HuH-7 (cell line): Measurements from ENCODE around the gene ALOX15B.

Experiments used
- DNase-seq: peaks from one replicate; pipeline ENCODE4 v3.0.0; 2011; ENCODE audit warnings: low spot score

ALOX15B gene

DNA sequence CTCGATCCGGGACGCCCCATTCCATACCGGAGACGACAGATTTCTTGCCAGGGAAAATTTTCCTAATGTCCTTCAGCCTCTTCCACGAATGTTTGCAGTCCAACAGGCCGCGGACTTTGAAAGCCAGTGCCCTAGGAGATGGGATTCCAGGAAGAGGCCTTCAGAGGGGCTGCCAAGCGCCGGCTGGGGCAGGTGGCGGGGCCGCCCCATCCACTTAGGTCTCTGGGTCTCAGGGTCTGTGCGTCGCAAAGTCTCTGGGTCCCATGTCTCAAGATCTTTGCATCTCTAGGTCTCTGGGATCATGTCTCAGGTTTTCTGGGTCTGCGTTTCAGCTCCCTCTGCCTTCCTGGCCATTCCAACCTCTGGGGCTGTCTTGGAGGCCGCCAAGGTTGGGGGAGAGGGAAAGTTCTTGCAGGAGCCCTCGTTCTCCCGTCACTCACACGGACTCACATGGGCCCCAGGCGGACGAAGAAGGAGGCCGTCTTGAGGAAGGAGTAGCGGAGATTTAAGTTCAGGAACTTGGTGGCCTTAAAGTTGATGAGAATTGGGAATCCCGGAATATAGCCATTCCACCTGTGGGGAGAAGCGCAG, 41.4 kb downstream of the ALOX15B start:
- DNase-seq, result no peak

GRCh38 chr17:8080799-8081219, 42.0 kb downstream of the ALOX15B start:
- DNase-seq, result no peak

DNA sequence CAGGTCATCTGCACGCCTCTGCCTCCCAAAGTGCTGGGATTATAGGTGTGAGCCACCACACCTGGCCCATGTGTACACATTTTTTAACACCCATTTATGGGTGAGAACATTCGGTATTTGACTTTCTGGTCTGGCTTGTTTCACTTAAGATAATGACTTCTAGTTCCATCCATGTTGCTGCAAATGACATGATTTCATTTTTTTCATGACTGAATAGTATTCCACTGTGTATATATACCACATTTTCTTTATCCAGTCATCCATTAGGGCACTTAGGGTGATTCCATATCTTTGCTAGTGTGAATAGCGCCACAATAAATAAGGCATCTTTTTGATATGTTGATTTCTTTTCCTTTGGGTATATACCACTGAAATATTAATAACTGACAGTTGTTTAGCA, 43.0 kb downstream of the ALOX15B start:
- DNase-seq, result no peak

DNA sequence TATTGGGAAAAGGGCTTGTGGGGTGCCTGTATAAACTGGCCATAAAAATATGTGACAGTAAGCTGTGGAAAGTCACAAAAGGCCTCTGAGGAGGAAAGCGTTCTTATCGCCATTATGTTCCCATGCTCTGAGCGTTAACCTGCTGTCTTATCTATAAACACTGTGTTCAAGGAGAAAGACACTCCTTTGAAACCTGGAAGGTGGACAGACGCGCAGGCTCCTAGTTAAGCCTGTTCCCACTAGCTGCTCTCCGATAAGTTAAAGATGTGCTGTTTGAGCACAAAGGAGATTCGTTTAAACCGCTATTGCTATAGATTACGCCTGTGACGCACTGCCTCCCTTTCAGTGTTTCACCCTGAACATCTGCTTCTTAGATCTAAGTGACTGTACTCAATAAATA, 43.4 kb downstream of the ALOX15B start:
- DNase-seq, result no peak

DNA sequence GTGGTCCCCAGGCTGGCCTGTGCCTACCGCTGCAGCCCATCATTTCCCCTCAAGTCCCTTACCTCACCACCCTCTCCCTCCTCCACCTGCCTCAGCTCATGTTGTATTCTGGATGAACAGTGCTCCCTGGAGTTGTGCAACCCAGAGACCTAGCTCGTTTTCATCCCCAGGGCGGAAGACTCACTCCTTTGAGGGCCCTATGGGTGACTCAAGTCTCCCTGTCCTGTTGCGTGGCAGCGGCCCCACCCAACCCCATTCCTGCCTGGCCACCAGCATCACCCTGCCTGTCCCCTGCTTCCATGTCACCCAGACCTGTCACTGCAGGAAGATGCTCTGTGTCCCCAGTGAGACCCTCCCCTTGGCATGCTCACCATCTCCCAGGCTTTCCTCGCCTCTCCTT, 45.4 kb downstream of the ALOX15B start:
- no peak for DNase-seq

- DNase-seq, result no peak
Observed at GRCh38 chr17:8087075-8087951, 48.5 kb downstream of the ALOX15B start, which contains the start of gene ALOX12B. Gene ALOX12B (minus strand): TSS chr17:8087716. CDS start chr17:8087442, 274 bp downstream.

- no peak for DNase-seq
Observed at GRCh38 chr17:8087952-8088230, 49.0 kb downstream of the ALOX15B start.

- no peak for DNase-seq
Observed at GRCh38 chr17:8089728-8090127, 50.9 kb downstream of the ALOX15B start.

DNA sequence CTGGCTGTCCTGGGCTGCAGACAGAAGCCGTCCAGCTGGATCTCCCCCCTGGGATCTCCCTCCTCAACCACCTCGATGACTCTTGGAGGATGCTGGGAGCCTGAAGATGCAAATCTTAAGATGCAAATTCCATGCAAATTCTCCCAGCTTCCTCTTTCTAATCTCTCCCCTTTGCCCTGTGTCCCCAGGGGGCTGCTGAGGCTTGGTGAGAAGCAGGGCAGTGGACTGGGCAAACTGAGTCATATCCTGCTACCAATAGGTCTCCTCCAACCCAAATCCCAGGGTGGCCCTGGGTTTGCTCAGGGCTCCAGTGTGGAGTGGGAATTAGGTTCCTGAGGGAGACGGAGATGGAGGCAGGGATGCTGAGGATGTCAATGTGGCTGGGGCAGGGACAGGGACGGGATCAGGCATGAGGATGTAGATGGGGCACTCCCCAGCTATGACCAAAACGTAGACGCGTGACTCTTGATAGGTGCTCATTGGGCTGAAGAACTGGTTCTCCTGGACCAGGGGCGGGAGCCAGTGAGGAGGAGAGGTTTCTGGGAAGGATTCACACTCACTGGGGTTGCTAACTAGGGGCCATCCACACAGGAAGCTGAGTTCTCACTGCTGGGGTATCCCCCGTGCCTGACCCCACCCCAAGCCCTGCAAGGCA, 52.3 kb downstream of the ALOX15B start:
- no peak for DNase-seq

- no peak for DNase-seq
Observed at GRCh38 chr17:8095361-8095760, 56.5 kb downstream of the ALOX15B start.

- no peak for DNase-seq
Observed at GRCh38 chr17:8096541-8096940, 57.7 kb downstream of the ALOX15B start.
